Kidney glomerular epithelial cell (primary cell): ENCODE data around the gene PEDS1.
"Not testable (repeated sequence)": the region's sequence is repeated elsewhere in the genome, so short reads cannot be mapped to it uniquely, and the experiment has no call there.

ENCODE experiments used
- DNase-seq: peaks from one replicate; lab custom pipeline; 2025; lab: John Stamatoyannopoulos, UW

The PEDS1 gene

GRCh38 chr20:50163570-50164317 lies 10.2 kb upstream of the PEDS1 start:
- peak; percentile 27 for DNase-seq

GRCh38 chr20:50161494-50161893 lies 8.0 kb upstream of the PEDS1 start:
- DNase-seq, result not testable (repeated sequence)

DNA sequence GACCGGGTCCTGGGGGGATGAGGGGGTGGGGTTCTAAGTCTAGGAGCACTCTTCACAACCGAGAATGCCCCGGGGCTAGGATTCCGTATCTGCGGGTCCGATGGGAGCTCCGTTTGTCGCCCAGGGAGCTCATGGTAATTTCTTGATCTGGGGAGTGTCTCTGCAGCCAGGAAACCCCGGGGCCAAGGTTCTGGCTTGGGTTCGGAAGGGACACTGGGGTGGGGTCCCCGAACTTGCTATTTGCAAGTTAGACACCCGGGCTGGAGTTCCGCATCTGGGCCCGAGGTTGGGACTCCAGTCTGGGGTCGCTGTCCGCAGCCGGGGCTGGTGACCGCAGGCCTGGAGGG lies 397 bp downstream of the PEDS1 start:
- no peak for DNase-seq

- DNase-seq, result peak; percentile 53
Measured at GRCh38 chr20:50152394-50153152, 950 bp downstream of the PEDS1 start.

- DNase-seq, result no peak
Measured at GRCh38 chr20:50151034-50151743, 2.3 kb downstream of the PEDS1 start.

DNA sequence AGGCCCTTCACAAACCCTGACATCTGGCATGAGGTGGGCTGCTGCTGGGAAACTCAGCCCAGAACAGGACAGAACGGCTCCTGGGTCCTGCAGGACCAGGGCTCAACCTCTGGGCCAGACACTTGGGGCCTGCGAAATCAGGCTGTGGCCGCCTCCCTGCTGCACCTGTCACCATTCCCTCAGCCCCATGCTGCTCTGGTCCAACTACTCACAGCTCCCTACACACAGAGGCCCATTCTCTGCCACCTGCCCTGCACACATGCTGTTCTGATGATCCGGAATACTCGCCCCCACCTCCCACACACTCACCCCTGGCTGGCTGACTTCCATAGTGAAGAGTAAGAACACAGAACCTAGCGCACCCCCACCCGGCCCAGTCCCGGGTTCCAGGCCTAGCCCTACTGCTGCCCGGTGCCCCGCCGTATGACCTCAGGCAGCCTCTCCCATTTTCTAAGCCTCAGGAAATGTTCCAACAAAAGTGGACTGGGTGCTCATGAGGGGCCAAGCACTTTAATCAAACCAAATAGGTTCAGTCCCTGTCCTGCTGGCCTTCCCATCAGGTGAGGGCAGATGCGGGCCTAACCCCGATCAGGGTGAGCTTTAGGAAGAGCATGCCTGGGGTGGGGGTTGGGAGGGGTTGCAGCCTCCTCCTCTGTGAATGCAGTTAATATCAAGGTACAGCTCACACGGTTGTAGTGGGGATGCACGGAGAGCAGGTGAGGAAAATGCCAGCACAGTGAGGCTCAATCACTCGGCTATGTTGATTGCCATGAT lies 3.9 kb downstream of the PEDS1 start:
- DNase-seq, result no peak

DNA sequence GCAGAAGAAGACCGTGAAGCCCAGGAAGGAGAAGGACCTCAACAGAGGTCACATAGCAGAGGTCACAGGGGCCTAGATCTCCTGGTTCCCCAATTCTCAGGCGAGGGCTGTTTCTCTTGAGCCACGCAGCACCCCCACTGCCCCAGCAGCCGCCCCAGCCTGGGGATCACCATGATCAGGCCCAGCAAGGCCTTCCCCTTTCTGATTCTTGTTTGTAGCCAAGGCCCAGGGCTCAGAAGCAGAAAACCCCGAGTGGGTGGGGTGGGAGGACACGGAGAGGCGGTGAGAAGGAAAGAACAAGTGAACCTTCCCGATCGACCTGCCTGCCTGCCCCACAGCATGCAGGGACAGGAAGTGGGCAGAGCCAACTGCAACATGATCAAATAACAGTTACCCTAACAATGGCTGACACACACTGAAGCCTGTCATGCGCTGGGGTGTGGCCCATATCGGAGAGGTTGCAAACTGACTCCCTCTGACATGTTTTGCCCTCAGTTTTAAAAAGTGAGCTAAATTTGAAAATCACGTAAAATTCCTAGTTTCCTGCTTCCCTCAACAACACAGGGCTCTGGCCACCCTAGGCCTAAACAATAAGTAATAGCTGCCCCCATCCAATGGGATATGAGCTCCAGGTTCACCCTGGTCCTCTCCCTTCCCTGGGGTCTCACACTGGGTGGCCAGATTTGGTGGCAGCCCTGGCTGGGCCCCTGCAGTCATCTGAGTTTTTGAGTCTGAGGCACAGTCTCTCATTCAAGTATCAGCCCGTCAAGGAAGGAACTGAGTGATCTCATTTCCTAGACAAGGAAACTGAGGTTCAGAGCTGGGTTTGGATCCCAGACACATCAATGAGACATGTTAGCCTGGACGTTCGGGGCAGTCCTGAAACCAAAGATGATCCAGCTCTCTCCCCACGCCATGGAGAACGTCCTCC lies 6.5 kb downstream of the PEDS1 start:
- no peak for DNase-seq

DNA sequence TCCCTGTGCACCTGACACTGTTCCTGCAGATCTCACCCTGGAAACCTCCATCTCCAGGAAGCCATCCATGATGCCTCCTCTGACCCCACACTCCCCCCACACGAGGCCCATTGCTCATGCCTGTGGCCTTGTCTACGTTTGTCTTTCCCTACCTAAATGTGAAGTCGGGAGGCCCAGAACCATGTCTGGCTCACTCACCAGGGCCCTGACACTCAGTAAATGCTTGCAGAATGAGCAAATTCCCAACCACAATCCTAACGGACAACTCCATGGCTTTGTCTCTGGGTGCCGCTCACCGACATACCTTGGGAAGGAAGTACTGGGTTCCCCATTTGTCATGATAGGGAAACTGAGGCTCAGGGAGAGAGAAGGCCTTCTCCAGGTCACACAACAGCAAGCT lies 7.3 kb downstream of the PEDS1 start:
- DNase-seq, result no peak

DNA sequence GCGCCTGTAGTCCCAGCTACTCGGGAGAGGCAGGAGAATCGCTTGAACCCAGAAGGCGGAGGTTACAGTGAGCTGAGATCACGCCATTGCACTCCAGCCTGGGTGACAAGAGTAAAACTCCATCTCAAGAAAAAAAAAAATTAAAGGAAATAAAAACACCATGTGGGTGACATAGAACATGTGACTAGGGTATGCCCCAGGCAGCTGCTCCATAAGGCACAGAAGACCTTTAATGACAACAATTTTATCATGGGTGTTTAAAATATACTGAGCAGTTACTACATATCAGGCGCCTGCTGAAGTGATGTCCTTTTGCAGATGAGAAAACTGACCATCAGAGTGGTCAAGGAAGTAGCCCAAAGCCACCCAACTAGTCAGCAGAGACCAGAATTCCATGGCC lies 8.0 kb downstream of the PEDS1 start:
- DNase-seq, result no peak

- peak; percentile 80 for DNase-seq
Measured at GRCh38 chr20:50144362-50144761, 9.2 kb downstream of the PEDS1 start.

- no peak for DNase-seq
Measured at GRCh38 chr20:50142812-50143211, 10.7 kb downstream of the PEDS1 start.

DNA sequence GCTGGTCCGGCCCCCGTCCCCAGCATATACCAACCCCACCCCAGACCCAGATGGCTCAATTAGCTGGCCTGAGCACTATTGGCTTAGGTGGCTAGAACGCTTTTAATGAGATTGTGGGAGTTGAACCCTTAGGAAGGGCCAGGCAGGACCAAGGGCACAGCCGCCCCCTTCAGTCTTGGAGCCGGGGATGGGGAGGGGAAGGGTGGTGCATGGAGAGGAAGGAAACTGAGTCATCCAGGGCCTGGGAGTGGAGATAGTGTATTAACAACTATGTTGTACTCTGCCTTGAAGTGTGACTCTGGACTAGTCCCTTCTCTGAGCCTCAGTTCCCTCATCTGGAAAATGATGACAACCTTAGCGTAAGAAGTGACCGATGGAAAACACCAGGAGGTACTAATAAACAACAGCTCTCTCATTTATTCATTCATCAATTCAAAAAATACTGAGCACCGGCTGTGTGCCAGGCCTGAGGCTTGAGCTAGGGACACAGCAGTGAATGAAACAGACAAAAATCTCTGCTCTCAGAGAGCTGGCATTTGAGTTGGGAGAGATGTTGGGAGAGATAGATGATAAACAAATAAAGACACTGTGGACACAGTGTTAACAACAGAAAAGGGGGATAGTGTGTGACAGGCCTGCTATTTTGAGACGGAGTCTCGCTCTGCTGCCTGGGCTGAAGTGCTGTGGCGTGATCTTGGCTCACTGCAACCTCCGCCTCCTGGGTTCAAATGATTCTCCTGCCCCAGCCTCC lies 11.5 kb downstream of the PEDS1 start:
- DNase-seq, result no peak

DNA sequence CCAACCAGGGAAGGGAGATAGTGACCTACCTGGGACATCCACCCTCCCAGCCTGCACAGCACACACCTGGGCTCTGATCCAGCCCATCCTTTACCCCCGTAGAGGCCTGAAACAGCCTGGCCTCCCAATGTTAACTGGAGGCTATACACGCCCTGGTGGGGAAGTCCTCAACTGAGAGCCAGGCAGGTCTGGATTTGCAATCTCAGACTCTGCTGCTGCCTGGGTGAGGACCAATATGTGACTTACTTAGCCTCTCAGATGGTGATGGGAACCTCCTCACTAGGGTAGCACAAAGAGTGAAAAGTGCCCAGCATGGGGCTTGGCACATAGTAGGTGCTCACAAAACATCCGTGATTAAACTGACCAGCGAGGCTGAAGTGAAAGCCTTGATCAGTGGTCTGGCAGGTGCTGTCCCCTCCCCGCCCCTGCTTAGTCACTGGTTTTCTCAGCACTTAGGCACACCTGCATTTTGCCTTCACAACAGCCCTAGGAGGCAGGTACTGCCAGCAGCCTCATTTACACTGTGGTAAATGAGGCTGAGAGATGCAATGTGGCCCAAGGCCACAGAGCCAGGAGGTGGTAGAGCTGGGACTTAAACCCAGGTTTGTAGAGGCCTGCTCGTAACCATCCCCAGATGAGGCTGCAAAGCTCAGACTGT lies 12.4 kb downstream of the PEDS1 start:
- DNase-seq, result no peak

GRCh38 chr20:50140339-50140859 lies 13.1 kb downstream of the PEDS1 start:
- no peak for DNase-seq

DNA sequence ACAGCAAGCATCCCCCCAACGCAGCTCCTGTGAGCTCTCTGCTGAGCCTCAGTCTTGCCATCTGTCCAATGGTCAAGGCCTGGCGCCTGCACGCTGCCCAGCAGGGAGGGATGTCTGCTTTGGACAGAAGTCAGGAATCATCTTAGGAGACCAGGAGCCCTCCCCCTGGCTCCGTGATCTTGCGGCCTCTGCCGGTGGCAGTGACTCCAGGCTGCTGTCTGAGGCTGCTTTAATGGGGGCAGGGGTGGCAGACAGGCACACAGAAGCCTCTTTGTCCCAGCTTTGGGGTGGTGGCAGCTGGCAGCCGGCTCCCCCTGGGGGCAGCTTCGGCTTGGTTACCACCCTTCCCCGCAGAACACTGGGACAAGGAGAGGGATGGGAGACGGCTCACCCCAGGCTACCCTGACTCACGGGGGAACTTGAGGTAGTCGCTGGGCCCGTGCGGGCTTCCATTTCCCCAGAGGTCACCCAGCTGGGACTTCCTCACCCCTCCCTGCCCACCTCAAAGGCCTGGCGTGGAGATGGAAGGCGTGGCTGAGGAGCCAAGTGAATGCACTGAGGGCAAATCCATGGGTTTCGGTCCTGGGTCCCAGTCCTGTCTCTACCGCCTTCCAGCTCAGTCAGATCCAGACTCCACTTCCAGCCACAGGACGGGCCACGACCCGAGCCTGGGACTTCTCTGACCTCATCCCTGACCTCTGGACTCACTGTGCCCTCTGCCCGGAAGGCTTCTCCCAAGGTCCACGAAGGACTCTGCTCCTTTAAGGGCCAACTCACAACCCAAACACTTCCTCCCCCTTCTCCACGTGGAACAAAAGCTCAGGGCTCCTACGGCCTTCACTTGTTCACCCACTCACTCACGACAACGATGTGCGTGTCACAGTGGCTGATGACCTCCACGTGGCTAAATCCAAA lies 14.8 kb downstream of the PEDS1 start:
- DNase-seq, result no peak

DNA sequence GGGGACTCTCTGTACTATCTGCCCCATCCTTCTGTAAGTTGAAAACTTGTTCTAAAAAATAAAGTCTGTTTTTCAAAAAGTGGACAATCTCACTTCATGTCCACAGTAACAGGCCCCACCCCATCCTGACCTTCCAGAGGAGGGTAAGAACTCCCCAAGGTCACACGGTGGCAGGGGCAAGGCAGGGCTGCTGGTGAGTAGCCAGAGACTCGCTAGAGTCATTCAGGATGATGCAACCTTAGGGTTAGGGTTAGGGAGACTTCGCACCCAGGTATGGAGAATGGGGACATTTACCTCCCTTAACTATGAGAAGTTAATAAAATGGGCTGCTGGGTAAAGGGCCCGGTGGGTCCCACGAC lies 15.4 kb downstream of the PEDS1 start:
- no peak for DNase-seq

DNA sequence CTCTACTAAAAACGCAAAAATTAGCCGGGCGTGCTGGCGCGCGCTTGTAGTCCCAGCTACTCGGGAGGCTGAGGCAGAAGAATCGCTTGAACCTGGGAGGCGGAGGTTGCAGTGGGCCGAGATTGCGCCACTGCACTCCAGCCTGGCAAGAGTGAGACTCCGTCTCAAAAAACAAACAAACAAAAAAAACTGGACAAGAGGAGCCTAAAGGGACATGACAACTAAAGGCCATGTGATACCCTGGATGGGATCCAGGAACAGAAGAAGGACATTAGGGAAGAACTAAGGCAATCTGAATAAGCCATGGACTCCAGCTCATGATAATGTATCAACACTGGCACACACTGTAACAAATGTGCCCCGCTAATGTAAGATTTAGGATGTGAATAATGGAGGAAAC lies 15.8 kb downstream of the PEDS1 start:
- not testable (repeated sequence) for DNase-seq

- no peak for DNase-seq
Measured at GRCh38 chr20:50136822-50137599, 16.5 kb downstream of the PEDS1 start.
